RPMI7951 (cell line): ENCODE results near the gene BPHL. TPM values are rescaled to one million over a fixed set of nuclear protein-coding genes. Genes with fewer than 3 reads are reported as not detected.
"Not testable (repeated sequence)": the region's sequence is repeated elsewhere in the genome, so short reads cannot be mapped to it uniquely, and the experiment has no call there.

ENCODE experiments used
- DNase-seq: peaks from one replicate; pipeline ENCODE4 v3.0.0-alpha.2; 2012; ENCODE audit warnings: low read depth
- total RNA-seq: library from RNA; depleted of rRNA; stranded (reverse); fragments of >200 nt; shearing (Covaris generic); gene quantifications from 2 replicates; pipeline ENCODE4 v1.2.3, GENCODE V29; 2014

Gene BPHL
- total RNA-seq, 1 experiment from 2014 or later, result 24.8 TPM

DNA sequence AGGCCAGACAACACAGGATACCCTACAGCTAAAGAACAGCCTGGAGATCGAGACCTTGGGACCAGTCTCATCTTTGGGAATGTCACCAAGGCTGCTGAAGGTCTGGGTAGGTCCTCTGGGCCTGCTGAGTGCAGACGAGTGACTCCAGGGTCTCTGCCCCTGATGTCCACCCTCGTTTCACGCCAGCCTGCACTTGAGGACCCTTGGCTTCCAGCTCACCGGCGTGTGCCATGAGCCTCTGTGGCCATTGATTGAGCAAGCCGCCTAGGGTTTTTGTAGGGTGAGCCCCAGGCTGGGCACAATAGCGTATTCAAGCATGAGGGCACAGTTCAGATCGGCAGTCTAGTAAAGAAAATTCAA, 4.3 kb downstream of the BPHL start:
- DNase-seq, result no peak

GRCh38 chr6:3124667-3125066, 6.2 kb downstream of the BPHL start:
- DNase-seq, result no peak

- no peak for DNase-seq
Measured at GRCh38 chr6:3125815-3126214, 7.3 kb downstream of the BPHL start.

GRCh38 chr6:3128356-3129108, 10.0 kb downstream of the BPHL start:
- no peak for DNase-seq

- DNase-seq, result no peak
Measured at GRCh38 chr6:3131695-3132094, 13.2 kb downstream of the BPHL start.

DNA sequence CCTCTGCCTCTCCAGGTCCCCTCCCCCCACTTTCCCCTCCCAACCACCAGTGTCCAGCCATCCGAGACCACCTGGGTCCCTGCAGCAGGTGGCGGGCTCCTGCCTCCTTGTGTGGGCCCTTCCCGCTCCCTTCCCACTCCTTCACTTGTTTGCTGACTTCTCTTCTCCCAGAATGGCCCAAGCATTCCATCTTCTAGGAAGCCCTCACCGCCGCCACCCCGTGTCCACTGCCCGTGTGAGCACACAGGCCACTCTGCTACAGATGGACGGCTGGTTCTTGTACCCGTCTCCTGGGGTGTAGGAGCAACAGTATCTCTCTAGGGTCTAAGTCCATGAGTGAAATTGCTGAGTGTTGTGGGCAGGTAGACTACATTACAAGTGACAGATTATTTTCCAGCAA, 15.0 kb downstream of the BPHL start:
- DNase-seq, result no peak

GRCh38 chr6:3135668-3136291, 17.3 kb downstream of the BPHL start:
- no peak for DNase-seq

GRCh38 chr6:3136292-3137011, 17.9 kb downstream of the BPHL start:
- DNase-seq, result no peak

DNA sequence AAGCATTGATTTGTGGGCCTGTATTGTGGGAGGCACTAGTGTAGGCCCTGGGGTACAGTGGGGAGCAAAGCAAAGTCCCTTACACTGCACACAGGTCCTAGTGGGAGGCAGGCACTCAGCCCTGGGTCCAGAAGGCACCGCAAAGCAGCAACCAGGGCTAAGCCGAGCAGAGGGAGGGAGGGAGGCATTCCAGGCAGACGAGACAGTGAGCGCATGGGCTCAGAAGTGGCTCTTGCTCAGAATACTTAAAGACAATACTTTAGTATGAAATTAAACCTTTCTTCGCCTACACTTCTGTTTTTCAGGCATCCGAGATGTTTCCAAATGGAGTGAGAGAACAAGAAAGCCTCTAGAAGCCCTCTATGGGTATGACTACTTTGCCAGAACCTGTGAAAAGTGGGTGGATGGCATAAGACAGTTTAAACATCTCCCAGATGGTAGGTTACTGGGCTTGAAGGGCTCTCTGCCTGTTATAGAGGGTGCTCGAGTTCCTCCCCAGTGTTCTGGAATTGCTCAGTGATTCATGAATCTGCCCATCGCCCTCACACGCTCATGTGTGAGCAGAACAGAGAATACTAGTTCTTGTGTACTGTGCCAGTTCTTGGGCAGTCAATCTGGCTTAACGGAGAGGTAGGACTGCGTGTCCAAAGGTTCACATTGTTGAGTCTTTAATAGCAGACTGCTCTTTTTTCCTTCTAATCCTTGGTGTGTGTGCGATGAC, 18.7 kb downstream of the BPHL start:
- DNase-seq, result no peak

DNA sequence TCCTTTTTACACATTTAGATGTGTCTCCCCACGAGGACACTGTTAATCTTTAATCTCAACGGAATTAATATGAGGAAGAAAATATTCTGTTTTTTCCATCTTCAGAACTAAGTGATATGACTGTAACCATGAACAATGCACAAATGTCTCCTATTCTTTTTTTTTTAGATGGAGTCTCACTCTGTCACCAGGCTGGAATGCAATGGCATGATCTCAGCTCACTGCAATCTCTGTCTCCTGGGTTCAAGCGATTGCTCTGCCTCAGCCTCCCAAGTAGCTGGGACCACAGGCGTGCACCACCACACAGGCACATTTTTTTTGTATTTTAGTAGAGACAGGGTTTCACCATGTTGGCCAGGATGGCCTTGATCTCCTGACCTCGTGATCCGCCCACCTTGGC, 19.4 kb downstream of the BPHL start:
- not testable (repeated sequence) for DNase-seq

DNA sequence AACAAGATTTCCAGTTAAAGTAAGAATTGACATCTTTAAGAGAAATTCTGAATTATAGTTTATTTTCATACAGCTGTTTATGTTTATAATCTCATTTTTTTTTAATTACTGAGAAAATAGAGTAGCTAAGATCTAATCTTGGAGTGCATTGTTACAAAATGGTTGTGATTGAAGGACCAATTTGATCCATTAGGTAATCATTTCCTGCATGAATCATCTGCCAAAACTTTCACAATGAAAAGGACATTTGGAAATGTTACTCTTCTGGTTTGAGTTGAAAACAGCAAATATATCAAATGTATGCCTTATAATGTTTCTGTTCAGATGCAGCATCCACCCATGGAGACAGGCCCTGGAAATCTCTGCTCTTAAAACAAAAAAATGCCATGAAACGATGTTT, 19.8 kb downstream of the BPHL start:
- peak; percentile 19 for DNase-seq

DNA sequence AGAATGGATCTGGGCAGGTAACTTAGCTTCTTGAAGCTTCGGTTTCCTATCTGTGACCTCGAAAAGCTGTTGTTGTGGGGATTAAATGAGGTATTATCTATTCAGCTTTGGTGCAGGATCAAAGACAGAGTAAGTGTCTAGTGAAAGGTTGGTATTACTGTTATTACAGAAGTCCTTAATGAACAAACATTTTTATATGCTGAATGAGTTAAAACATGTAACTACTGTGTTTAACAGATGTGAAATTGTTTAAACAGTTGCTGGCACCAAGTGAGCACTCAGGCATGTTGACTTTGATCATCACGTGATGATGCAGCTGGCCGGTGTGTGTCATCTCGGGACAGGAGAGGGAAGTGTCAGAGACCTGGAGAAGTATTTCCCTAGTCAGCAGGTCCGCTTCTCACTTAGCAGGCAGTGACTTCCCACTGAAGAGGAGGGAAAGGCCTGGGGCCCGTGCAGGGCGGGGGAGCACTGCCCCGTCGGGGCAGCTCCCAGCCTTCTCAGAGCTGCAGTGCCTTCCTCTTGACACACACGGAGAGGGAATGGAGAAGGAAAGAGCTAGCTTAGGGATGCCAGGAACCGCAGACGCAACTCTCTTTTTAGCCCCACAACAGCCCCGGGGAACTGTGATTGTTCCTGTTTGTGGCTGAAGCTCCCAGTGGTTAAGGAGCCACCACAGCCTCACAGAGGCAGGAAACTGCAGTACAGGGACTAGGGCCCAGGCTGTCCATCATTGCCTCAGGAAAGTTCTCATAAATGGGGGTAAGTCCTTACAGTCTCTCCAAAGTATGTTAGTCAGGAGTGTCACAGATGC, 20.8 kb downstream of the BPHL start:
- peak; percentile 95 for DNase-seq

GRCh38 chr6:3140201-3140600, 21.7 kb downstream of the BPHL start:
- DNase-seq, result no peak

DNA sequence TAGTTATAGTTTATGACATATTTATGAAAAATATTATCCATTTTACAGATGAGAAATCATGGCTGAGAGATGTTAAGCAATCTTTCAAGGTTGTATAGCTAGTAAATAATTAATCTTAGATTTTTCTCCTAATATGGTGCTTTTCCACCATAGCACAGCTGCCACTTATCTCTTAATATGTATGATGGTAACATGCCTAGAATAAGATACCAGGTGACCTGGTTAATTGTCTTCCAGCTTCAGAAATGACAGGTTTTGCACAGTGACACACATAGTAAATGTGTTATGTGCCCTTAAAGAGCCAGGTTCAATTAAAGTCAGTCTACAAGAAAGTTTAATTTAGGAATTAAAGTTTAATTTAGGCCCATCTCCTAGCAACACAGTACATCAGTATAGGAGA, 24.0 kb downstream of the BPHL start:
- no peak for DNase-seq

GRCh38 chr6:3143158-3143557, 24.6 kb downstream of the BPHL start:
- no peak for DNase-seq

DNA sequence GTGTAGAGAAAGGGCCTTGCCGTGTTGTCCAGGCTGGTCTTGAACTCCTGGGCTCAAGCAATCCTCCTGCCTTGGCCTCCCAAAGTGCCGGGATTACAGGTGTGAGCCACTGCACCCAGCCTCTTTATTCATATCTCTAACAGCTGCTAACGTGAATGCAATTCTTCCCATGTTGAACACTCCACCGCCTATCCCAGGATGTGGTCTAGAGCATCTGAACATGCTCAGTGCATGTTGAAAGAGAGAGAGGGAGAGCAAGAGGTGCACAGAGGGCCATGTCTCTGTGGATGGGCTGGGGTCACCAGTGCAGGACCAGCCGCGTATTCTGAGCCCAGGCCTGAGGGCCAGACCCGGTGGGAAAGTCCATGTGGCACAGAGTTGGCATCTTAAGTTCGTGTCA, 26.1 kb downstream of the BPHL start:
- no peak for DNase-seq

DNA sequence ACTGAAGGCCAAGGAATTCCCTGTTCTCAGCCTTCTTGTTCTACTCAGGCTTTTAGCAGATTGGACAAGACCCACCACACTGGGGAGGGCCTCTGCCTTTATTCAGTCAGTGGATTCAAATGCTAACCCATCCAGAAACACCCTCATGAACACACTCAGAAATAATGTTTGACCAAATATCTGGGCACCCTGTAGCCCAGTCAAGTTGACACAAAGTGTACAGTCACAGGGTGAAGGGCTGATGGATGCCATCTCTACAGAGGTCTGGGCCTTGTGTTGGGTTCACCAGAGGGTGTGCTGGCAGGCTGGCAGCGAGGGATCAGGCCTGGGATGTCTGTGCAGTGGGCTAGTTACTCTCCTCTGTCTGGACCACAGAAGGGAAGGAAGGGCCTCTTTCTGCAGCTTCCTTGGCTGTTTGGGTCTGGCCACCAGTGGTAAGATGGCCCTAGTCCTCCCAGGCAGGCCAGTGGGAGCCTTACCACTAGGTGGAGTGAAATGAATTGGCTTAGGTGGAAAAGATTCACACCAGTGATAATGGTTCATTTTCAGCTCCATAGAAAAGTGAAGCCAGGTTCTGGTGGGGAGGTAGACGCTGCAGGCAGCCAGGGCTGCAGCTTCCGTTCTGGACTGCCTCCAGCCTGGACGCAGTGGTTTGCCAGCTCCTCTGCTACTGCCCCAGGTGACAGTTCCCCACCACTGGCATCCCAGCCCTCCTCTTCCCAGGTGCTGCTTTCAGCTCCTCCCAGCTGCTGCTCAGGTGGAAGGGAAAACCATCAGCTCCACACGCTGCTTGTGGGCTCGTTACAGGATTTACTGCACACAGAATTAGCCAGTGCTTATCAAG, 29.6 kb downstream of the BPHL start:
- DNase-seq, result no peak

DNA sequence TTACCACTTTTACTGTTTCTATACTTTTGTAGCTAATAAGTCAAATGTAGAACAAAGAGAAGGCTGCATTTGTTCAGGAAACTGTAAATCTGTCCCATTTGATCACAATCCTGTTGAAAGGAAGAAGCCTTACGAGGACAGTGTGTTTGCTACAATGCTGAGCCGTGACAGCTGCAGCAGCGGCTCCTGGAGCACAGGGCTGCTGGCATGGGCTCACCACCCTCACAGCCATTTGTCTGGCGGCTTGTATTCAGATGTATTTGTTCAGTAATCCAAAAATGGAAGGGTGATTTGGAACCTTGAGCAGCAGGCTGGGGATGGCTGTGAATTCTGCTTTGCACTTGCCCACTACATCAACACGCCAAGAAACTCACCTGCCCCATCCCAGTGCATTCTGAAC, 33.2 kb downstream of the BPHL start:
- no peak for DNase-seq

- no peak for DNase-seq
Measured at GRCh38 chr6:3152689-3153088, 34.2 kb downstream of the BPHL start.

DNA sequence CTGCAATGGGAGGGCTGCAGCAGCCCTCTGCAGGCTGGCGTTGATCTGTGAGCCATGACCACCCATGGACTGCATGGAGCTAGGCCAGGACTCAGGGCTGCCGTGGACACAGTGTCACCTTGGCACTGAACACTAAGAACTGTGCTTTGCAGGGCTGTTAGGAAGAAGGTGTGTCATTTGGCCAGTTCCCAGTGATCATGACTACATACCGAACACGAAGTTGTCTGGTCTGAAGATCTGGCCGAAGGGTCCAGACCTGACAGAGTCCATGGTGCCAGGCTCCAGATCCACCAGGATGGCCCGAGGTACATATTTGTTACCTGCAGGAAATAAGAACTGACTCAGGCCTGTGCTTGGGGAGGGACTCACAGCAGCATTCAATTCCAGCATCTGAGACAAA, 36.9 kb downstream of the BPHL start:
- not testable (repeated sequence) for DNase-seq
